Astrocyte of the hippocampus (primary cell): ENCODE results near the gene ARSA.

Experiments
- DNase-seq: peaks from one replicate; pipeline ENCODE4 v3.0.0; 2011; ENCODE audit warnings: low read depth, low spot score

Gene ARSA

DNA sequence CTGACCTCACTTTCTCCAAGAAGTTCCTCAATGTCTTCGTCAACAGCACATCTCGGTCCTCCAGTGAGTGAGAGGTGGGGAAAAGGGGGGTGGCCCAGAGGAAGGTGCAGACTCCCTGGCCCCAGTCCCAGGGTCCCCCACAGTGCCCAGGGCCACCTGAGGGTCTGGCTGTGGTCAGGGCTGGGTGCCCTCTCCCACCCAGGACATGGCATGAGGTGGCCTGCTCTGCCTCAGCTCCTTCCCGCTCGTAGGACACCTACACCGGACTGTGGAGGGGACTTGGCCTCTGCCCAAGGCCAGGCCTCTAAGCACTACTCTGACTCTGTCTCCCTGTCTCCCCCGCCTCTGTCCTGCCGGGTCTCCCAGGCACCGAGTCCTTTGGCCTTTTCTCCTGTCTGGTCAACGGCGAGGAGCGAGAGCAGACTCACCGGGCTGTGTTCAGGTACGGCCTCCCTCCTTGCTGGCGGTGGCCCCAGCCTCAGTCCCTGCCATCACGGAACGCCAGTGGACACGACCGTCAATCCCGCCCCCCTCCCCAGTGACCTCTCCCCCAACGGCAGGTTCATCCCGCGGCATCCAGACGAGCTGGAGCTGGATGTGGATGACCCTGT, 22.8 kb downstream of the ARSA start:
- no peak for DNase-seq

DNA sequence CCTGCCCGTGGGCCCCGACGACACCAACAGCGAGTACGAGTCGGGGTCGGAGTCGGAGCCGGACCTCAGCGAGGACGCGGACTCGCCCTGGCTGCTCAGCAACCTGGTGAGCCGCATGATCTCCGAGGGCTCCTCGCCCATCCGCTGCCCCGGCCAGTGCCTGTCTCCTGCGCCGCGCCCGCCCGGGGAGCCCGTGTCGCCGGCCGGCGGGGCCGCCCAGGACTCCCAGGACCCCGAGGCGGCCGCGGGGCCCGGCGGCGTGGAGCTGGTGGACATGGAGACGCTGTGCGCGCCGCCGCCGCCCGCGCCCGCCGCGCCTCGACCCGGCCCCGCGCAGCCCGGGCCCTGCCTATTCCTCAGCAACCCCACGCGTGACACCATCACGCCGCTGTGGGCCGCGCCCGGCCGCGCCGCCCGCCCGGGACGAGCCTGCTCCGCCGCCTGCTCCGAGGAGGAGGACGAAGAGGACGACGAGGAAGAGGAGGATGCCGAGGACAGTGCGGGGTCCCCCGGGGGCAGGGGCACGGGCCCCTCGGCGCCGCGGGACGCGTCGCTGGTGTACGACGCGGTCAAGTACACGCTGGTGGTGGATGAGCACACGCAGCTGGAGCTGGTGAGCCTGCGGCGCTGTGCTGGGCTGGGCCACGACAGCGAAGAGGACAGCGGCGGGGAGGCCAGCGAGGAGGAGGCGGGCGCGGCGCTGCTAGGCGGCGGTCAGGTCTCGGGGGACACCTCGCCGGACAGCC, 23.5 kb downstream of the ARSA start:
- no peak for DNase-seq

DNA sequence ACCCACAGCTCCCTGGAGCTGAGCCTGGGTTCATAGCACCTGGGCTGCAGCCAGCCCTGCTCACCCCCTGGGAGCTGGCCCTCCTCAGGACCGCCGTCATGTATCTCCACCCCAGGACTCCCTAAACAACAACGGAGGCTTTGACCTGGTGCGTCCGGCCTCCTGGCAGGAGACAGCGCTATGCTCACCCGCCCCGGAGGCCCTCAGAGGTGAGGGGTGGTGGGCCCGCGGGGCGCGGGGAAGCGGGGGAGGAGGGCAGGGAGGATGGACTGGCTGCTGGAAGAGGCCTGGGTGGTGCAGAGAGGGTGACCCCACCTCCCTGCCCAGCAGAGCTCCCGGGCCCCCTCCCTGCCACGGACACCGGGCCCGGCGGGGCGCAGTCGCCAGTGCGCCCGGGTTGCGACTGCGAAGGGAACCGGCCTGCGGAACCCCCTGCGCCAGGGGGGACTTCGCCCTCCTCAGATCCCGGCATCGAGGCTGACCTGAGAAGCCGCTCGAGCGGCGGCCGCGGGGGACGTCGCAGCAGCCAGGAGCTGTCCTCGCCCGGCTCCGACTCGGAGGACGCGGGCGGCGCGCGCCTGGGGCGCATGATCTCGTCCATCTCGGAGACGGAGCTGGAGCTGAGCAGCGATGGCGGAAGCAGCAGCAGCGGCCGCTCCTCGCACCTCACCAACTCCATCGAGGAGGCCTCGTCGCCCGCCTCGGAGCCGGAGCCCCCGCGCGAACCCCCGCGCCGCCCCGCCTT, 24.3 kb downstream of the ARSA start:
- no peak for DNase-seq

DNA sequence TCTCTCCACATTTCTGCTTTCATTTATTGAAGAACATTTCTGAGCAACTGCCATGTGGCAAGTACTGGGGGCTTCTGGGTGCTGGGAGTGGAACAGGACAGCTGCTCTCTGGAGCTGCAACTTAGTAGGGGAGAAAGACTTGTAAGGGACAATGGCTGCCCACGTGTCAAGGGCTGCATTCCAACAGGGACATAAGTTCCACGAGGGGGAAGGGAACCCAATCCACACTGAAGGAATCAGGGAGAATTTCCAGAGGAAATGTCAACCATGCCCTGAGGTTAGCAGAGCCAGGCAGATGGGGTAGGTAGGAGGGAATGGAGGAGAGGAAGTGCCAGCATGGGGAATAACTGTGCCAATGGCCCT, 25.6 kb downstream of the ARSA start:
- DNase-seq: no peak

DNA sequence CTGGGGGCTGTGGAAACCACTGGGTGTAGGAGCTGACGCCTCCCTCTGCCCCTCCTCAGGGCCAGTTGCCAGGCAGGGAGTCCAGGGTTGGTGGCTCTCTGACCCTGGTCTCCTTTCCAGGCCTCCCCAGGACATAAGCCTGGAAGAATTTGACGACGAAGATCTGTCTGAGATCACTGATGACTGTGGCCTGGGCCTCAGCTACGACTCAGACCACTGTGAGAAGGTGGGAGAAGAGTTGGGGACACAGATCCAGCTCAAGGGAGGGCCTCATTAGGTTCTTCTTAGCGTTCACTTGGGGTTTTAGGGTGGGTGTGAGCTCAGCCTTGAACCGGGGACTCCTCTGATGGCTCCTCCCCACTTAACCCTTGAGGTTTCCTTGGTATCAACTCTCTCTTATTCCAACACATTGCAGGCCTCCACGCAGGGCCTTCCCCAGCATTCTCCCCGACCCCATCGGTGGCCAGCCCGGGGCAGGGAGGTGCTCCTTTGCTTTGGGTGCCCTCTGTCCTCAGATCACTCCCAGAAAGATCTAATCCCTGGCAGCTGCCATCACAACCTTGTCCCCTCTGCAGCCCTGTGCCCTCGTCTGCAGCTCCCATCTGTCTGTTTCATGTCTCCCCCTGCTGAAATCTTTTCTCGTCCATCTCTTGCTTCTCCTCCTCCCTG, 26.1 kb downstream of the ARSA start:
- DNase-seq: no peak

DNA sequence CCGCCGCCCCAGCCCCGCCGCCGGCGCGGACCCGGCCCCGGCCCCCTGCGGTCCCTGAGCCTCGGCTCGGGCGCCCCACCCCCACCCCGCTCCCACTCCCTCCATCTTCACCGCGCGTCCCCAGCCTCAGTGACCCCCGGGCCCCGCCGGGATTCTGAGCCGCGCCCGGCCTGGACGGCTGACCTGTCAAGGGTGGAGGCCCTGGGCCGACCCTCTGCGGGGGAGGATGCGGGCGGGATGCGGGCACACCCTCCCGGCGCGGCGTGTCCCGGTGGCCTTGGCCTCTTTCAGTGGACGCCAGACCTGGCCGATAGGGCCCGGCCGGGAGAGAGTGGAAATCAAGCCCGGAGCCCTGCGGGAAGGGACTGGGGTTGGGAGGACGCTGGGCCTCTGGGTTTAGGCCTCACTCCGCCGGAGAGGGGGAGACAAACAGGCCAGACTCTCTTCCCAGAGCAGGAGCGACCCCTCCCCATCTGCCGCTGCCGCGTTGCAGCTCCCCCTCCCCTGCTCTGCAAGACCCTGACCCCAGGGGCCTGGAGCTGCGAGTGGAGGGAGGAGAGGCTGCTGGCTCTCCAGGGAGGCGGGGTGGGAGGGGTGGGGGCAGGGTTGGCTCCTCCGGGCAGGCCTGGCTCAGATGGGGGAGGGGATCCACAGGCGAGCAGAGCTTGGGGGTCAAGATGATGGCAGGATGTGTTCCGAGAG, 26.8 kb downstream of the ARSA start:
- DNase-seq: no peak

DNA sequence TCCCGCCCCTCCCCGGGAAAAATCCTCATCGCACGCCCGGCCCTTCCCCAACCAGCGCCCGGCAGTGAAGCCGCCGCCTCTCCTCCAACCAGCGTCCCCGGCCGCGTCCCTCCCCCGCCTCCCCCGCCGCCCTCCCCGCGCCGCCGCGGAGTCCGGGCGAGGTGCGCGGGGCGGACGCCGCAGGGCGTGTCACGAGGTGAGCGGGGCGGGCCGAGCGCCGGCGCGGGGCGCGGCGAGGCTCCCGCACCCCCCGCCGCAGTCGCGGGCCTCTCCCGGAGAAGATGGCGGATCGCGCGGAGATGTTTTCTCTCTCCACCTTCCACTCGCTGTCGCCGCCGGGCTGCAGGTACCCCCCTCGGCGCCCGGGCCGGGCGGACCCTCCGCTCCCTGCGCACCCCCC, 27.4 kb downstream of the ARSA start, which contains the start of gene MAPK8IP2:
Gene MAPK8IP2 (plus strand): TSS at position 256 of the 400 bp plus-strand sequence. CDS start 26 bp downstream, at position 282.
- DNase-seq: no peak

DNA sequence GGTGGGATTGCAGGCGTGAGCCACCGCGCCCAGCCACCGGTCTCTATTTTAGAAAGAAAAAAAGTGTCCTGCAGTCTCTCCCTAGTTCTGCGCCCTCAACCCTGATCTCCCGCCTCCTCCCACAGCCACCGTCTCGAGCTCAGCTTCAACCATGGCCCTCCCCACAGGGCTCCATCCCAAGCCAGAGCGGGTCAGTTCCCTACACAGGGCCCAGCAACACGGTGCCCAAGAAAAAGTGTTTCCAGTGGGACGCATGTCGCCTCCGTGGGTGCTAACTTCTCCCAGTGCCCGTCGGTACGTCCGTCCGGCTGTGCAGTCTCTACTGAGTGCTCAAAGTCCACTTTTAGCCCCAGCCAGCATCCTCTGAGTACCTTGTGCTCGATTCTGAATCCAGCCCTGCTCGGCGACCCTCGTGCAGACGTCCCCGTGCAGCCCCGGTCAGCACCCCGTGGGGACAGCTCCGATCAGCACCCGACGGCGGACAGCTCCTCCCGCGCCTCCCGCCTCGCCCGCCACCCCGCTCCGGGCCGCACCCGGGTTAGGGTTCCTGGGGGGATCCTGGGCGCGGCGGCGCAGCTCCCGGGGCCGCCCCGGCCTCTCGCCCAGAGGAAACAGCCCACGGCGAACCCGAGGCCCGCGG, 28.0 kb downstream of the ARSA start:
- DNase-seq: peak; percentile 78

DNA sequence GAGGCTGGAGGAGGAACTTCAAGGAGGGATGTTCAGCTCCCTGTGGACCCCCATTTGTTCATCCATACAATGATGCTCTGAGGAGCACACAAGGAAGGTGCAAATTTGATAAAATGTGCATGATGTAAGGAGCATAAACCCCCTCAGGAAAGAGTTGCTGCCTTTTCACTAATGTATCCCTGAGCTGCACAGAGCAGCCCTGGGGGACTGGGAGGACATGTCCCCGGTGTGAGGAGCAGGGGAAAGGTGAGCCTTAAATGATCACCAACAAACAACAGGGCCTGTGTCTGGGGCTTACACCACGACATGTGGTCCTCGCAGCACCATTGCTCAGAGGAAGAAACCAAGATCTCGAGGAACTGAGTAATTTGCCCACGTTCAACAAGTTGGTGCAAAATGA, 30.9 kb downstream of the ARSA start:
- DNase-seq: no peak

DNA sequence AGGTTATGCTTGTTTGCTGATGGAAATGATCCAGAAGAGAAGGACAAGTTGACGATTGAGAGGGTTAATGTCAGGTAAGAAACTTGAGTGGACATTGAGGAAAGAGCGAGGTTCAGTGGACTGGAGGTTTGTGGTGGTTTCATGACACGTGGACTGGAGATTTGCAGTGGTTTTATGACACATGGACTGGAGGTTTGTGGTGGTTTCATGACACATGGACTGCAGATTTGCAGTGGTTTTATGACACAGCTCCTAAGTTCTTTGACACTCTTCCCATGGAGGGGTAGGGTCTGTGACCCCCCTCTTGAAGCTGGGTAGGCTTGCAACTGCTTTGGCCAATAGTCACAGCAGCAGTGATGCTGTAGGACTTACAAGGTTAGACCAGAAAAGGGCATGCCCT, 32.8 kb downstream of the ARSA start:
- DNase-seq: no peak

DNA sequence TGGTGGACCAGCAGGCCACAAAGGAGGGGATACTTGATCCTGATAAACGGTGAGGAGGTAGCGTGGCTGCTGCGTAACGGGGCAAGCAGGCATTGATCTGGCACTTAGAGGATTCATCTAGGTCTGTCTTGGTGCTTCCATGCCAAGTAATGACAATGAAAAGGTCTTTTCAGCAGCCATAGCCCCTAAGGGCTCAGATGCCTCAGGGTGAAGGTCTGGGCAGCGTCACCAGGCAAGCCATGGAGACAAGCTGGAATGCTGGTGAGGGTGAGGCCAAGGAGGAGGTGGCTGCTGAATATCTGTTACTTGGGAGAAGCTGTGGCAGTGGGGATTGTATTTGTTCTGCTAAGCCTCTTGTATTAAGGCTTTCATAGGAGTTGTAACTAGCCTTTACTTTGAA, 40.5 kb downstream of the ARSA start:
- no peak for DNase-seq

DNA sequence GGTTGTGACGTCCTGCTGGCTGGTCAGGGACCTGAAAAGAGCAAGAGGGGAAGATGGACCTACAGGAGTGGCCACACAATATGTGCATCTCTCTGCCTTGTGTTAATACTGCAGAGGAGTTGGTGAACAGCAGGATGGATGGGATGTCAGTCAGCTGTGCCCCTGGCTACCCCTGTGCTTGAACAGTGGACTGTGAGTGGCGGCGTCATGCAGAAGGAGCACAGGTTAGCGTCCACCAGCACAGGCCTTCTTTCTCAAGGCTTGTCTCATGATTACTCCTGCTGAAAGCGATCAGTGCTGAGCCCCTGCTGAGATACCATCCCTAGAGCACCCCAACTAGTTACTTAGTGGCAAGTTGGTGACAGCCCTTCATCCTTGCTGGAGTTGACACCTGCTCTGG, 41.5 kb downstream of the ARSA start:
- DNase-seq: no peak

DNA sequence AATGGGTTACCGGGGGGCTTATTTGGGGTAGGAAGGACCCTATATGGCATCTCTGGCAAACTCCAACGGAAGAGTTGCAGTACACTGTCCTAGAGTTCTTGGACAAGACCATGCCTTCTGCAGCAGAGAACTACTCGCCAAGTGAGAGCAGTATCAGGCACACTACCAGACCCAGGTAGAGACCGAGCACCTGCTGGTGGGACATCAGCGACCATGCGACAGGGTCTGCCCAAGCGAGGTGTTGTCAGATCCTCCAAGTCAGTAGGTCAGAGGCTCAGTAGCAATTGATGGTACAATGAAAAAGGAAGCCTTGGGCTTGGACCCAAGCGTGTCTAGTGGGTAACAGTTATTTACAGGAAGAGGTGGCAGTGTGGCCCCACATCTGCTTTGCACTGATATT, 42.2 kb downstream of the ARSA start:
- DNase-seq: no peak

DNA sequence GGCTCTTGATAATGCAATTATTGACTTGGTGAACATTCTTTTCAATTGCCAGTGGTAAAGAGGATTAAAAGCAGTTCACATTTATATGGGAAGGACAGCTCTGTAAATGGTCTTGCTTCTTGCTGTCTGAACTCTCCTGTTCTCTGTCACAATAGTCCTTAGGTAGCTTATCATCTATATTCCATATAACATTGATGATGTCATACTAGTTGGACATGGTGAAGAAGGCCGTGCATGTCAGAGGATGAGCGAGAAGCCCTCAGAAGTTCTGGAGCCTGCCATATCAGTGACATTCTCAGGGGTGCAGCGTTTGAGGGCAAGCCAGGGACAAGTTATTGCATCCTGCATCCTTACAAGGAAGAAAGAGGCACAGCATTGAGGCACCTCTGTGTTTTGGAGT, 42.7 kb downstream of the ARSA start:
- no peak for DNase-seq

DNA sequence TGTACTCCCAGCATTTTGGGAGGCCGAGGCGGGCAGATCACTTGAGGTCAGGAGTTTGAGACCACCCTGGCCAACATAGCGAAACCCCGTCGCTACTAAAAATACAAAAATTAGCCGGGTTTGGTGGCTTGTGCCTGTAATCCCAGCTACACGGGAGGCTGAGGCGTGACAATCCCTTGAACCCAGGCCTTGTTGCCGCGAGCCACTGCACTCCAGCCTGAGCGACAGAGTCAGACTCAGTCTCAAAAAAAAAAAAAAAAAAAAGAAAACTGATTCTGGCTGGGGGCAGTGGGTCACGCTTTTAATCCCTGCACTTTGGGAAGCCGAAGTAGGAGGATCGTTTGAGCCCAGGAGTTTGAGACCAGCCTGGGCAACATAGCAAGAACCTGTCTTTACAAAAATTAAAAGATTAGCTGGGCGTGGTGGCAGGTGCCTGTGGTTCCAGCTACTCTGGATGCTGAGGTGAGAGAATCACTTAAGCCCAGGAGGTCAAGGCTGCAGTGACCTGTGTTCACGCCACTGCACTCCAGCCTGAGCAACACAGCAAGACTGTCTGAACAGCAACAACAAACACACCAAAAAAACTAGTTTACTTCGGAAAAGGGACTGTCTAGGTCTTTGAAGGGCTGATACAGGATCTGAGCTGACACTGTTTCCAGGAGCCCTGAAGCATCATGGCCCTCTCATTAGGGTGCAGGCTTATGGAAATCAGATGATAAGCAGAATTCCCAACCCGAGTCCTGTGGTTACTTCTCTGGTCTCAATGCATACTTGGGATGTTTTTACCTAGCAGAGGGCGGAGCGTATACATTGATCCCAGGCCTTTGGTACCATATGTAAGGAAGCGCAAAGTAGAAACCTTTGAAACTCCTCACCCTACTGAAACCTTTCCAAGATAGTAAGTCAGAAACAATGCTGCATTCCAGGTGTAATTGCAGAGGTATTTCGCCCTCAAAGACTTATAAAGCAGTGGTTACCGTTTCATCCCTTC, 43.6 kb downstream of the ARSA start:
- no peak for DNase-seq

DNA sequence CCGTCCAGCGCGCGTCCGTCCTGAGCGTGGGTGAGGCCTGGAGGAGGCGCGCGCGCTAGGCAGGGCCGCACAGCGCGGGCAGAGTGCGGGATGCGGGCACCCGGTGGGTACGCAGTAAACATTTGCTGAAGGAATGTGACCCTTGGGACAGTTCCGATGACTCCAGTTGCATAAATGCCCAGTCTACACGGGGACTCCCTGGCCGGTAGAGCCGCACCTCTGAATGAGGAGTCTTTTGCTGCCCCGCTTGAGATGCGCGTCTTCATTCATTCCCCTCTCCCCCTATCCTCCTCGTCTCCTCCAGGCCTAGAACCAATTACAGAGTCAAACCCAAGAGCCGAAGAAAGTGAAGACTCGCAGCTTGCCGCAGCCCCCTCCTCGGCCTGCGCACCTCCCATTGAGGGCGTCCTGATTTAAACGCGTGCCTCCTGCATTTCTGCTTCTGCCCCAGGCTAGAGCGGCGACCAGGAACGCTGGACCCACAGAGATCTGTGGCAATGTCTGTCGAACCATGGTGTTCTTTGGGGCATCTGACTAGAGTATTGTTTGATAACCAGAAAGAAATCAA, 44.6 kb downstream of the ARSA start:
- no peak for DNase-seq

DNA sequence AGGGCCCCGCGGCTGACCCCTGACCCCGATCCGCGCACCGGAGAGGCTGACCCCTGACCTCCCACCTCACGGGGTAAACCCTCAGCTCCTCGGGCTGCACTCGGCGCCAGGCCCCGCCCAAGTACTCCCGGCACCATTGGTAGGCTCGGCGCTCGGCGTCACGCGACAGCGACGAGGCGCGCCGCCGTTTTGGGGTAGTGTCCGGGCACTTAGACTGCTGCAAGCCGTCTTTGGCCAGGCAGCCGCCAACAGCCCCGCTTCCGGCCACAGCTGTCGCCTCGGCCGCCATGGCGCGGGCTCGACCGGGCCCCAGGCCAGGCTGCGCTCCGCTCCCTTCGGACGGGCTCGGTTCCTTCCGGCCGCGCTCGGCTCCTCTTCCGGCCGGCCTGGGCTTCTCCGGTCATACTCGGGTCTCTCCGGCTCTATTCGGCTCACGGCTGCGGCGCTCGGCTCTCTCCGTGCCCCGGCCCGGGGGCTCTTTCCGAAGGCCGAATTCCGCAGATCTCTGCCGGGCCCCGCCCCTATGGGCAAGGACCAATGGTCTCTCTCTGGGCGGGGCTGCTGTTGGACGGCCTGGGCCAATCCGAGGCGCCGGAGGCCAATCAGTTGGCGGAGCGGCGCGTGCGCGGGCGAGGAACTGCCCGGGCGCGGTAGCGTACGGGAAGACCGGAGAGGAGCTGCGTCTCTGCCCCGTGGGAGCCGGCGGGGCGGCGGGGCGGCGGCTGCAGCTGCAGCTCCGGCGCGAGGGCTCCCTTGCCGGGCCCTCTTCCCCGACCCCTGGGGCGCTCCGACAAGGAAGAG, 45.3 kb downstream of the ARSA start, which contains the start of gene CHKB:
Gene CHKB (minus strand): TSS at position 357 of the 801 bp plus-strand sequence. CDS start 68 bp downstream, at position 289.
- peak; percentile 99 for DNase-seq

DNA sequence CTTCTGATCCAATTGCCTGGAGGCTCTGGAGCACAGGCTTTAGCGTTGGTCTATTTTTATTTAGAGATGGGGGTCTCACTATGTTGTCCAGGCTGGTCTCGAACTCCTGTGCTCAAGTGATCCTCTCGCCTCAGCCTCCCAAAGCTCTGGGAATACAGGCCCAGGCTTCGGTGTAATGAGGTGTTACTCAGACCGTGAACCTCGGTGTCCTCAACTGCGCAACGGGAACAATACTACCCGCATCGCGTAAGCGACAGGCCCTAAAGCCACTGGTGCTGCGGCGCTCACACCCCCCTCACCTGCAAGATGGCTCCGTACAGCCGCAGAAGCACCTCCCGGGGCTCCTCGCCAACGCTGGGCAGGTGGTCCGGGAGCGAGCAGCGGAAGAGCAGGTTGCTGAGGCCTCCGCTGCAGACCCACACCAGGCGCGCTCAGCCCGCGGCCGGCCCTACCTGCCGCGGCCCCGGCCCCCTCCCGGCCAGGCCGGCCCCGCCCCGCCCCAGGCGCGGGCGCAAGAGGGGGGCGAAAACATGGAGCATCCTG, 45.9 kb downstream of the ARSA start:
- no peak for DNase-seq
